Spleen (tissue), 11 donors: ENCODE data around the gene UBE3B. TPM values are rescaled to one million over a fixed set of nuclear protein-coding genes. Genes with fewer than 3 reads are reported as not detected.

Experiments
- DNase-seq: peaks from one replicate; pipeline ENCODE4 v3.0.0-alpha.2; 2020
- H3K27ac ChIP-seq, 8 donors: fragments of 200-600 bp; sonication (generic) in 7 of 8; 1 replicate in 4 of 8; 2 replicates in 4 of 8; pipeline versions ENCODE4 v1.5.0 to v1.8.0; 2016 to 2021; ENCODE audit warnings: inconsistent platforms in 4 of 8, mild to moderate bottlenecking in 4 of 8, moderate library complexity in 1 of 8
- H3K27me3 ChIP-seq, 7 donors: fragments of 200-600 bp; sonication (generic) in 6 of 7; replicated peaks in 1 of 7; 1 replicate in 4 of 7; 2 replicates in 3 of 7; pipeline versions ENCODE4 v1.5.0 to v1.8.0; 2016 to 2021; ENCODE audit warnings: inconsistent platforms in 3 of 7, mild to moderate bottlenecking in 1 of 7
- H3K36me3 ChIP-seq, 6 donors: fragments of 200-600 bp; sonication (generic) in 5 of 6; 1 replicate in 4 of 6; 2 replicates in 2 of 6; pipeline versions ENCODE4 v1.5.0 to v1.8.0; 2016 to 2021; ENCODE audit warnings: inconsistent platforms in 2 of 6
- H3K4me1 ChIP-seq, 6 donors: fragments of 200-600 bp; sonication (generic) in 5 of 6; 1 replicate in 3 of 6; 2 replicates in 3 of 6; pipeline versions ENCODE4 v1.5.0 to v1.8.0; 2016 to 2021; ENCODE audit warnings: inconsistent platforms in 3 of 6
- H3K4me3 ChIP-seq, 8 donors: fragments of 200-600 bp; sonication (generic) in 7 of 8; 1 replicate in 4 of 8; 2 replicates in 4 of 8; pipeline versions ENCODE4 v1.5.0 to v1.8.0; 2016 to 2021; ENCODE audit warnings: inconsistent platforms in 4 of 8, mild to moderate bottlenecking in 4 of 8, moderate library complexity in 2 of 8
- H3K9me3 ChIP-seq, 8 donors: fragments of 200-600 bp; sonication (generic) in 7 of 8; 1 replicate in 4 of 8; 2 replicates in 4 of 8; pipeline versions ENCODE4 v1.5.0 to v1.8.0; 2016 to 2021; ENCODE audit warnings: inconsistent platforms in 4 of 8
- CTCF ChIP-seq, 11 experiments: fragments of 200-600 bp in 7 of 11; fragments of 450-650 bp in 4 of 11; sonication (generic) in 4 of 11; IDR thresholded peaks in 8 of 11; conservative IDR thresholded peaks in 3 of 11; 1 replicate in 7 of 11; 2 replicates in 4 of 11; pipeline versions ENCODE4 v1.4.0 to v1.8.0; 2016 to 2021; ENCODE audit warnings: antibody characterized with exemption in 11 of 11, inconsistent platforms in 4 of 11, mild to moderate bottlenecking in 1 of 11
- POLR2A ChIP-seq, 3 donors: fragments of 450-650 bp; IDR thresholded peaks; one replicate each; pipeline ENCODE4 v1.5.1; 2017; ENCODE audit warnings: antibody characterized with exemption in 3 of 3, mild to moderate bottlenecking in 1 of 3
- POLR2AphosphoS5 ChIP-seq, 3 donors: sonication (generic); formaldehyde crosslinking; IDR thresholded peaks; one replicate each; pipeline ENCODE4 v1.5.1; 2017; ENCODE audit warnings: antibody characterized with exemption in 3 of 3
- WGBS, 5 donors: extraction: QIAGEN DNeasy Blood & Tissue Kit in 3 of 5; methylation state at CpG; one replicate each; pipeline versions ENCODE4 v1.1.5 to v1.1.7; 2013 to 2018; 5-methylcytosine and 5-hydroxymethylcytosine counted together
- intact Hi-C: fragments of 100-400 bp; cut with DNase I; formaldehyde crosslinking; loops from one replicate; pipeline ENCODE4 v1.15.0; 2023; ENCODE audit warnings: low total_unique reads
- polyA plus RNA-seq, 3 donors: library from polyadenylated mRNA; stranded (reverse); fragments of 200-250 nt; gene quantifications; one replicate each; pipeline ENCODE4 v1.2.1, GENCODE V29; 2013
- total RNA-seq, 7 donors: library from RNA; depleted of rRNA in 3 of 7; stranded (reverse); fragments of >200 nt in 3 of 7; fragmentation: NEBNext Ultra II Directional in 4 of 7; extraction: Animal tissue kit (Norgen Biotek cat#: 25700) in 4 of 7; gene quantifications; one replicate each; pipeline versions ENCODE4 v1.1.0 to v1.2.1, GENCODE V29; 2016 to 2021
- donor health status: healthy with polysubstance abuse.
- donor health status: DM: no; HTN: no; CAD: no; lungs with moderate emphysema.
- donor health status: DM: no; HTN: no; CAD: no.
- donor health status: Bipolar disorder and iron deficiency.
- donor health status: healthy.
- donor health status: DM: no; HTN: no; CAD: no.
- donor health status: DM: yes; HTN: yes; CAD: no.

UBE3B gene
- total and polyA plus RNA-seq, 10 donors, result 5.7 to 63.1 (median 42.3) TPM

GRCh38 chr12:109524466-109525278, 47.2 kb downstream of the UBE3B start:
- WGBS, 5 donors, result 89 to 95% (median 93%) methylated on average over 25 to 26 of the region's 26 CpGs
- Histone ChIP-seq H3K4me1 (no peaks in the 10 kb centered on the region), H3K36me3 (peaks cover 4 to 100% (median 89%) of the 10 kb centered on the region in 6 donors), H3K9me3 (no peaks in the 10 kb centered on the region), H3K27me3 (no peaks in the 10 kb centered on the region), H3K4me3 (no peak overlapping the region), H3K27ac (no peak overlapping the region)
- intact Hi-C loops, result no loop called here
- no peak for TF ChIP-seq POLR2AphosphoS5 (IDR thresholded peaks at IDR 0.05)
- no peak for TF ChIP-seq CTCF (IDR thresholded peaks at IDR 0.05 in 8 of 11, conservative IDR thresholded peaks at IDR 0.05 in 3 of 11)
- TF ChIP-seq POLR2A (IDR thresholded peaks at IDR 0.05), result no peak
- no peak for DNase-seq

DNA sequence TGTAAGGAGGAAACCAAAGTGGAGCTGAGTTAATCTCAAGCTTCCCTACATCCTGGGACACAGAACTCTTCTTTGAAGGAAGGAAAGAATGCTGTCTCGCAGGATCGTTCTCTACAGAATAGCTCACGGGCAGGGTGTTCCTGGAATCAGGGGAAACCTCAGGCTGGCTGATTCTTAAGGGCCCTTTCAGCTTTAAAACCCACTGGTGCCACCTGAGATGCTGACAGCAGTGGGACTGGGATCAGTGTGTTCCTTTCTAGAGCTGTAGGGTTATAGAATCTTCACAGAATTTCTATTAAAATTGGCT, 47.8 kb downstream of the UBE3B start:
- no peak overlapping the region for H3K4me3 ChIP-seq
- H3K36me3 ChIP-seq, result peaks cover 4 to 100% (median 91%) of the 10 kb centered on the region in 6 donors
- H3K9me3 ChIP-seq, result no peaks in the 10 kb centered on the region
- DNase-seq, result no peak
- WGBS, 5 donors, result 74 to 99% (median 98%) methylated on average over 3 of the region's 3 CpGs
- intact Hi-C loops, result no loop called here
- TF ChIP-seq POLR2A (IDR thresholded peaks at IDR 0.05), result no peak
- no peak for TF ChIP-seq CTCF (IDR thresholded peaks at IDR 0.05 in 8 of 11, conservative IDR thresholded peaks at IDR 0.05 in 3 of 11)
- no peak for TF ChIP-seq POLR2AphosphoS5 (IDR thresholded peaks at IDR 0.05)
- H3K27ac ChIP-seq, result no peak overlapping the region
- no peaks in the 10 kb centered on the region for H3K4me1 ChIP-seq
- no peaks in the 10 kb centered on the region for H3K27me3 ChIP-seq

DNA sequence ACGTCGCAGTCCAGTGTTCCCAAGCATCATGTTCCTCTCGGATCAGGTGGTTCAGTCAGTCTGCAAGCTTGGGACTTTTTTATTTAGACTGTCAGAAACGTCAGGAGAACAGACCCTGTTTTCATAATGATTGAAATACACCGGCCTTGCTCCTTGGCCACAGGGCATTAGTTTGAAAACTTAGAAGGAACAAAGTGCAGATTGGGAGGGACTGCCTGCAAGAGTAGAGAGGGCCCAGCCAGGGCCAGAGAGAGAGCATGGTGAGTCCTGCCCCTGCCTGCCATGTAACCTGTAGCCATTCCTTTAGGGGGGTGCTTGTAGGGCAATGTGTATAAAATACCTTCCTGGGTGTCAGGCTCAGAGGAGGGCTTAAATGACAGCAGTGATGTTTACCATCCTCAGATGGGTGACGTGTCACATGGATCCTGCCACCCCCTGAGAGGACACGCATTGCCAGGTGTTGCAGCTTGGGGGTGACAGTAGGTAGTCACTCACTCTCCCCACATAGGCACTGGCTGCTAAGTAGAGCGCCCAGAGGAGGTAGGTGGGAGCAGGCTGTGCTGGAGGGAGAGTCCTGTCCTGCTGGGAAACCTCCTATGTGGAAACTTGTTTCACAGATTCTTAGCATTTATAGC, 50.2 kb downstream of the UBE3B start:
- Histone ChIP-seq H3K4me3 (no peak overlapping the region), H3K4me1 (no peaks in the 10 kb centered on the region), H3K36me3 (peaks cover 0 to 100% (median 92%) of the 10 kb centered on the region in 6 donors), H3K27me3 (no peaks in the 10 kb centered on the region), H3K9me3 (no peaks in the 10 kb centered on the region), H3K27ac (no peak overlapping the region)
- intact Hi-C loops, result no loop called here
- 87 to 95% (median 91%) methylated on average over 8 of the region's 8 CpGs for WGBS, 5 donors
- TF ChIP-seq POLR2A (IDR thresholded peaks at IDR 0.05) (no peak), POLR2AphosphoS5 (IDR thresholded peaks at IDR 0.05) (no peak), CTCF (IDR thresholded peaks at IDR 0.05 in 8 of 11, conservative IDR thresholded peaks at IDR 0.05 in 3 of 11) (no peak)
- DNase-seq, result no peak
